ENCODE results near the gene CA12.
"Not testable (repeated sequence)": the region's sequence is repeated elsewhere in the genome, so short reads cannot be mapped to it uniquely, and the experiment has no call there.

CA12 gene

GRCh38 chr15:63332367-63333124 lies 49.1 kb downstream of the CA12 start:
- no peak for FAIRE-seq

DNA sequence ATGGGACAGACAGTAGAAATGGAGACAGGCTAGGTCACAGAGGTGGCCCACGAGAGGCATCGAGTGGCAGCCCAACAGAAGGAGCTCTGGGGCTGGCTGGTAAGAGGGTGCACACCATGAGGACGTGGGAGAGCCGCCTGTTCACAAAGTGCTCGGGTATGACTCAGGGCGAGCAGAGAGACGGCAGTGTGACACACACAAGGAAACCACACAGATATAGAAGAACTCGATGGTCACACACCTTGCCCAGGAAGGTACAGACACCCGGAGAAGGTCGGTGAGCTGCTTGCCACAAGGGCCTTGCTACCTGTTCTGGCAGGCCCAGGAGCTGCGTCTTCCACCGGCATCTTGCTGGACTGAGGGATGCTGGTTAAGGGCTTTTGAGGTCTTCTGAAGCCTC lies 50.2 kb downstream of the CA12 start:
- FAIRE-seq = no peak

DNA sequence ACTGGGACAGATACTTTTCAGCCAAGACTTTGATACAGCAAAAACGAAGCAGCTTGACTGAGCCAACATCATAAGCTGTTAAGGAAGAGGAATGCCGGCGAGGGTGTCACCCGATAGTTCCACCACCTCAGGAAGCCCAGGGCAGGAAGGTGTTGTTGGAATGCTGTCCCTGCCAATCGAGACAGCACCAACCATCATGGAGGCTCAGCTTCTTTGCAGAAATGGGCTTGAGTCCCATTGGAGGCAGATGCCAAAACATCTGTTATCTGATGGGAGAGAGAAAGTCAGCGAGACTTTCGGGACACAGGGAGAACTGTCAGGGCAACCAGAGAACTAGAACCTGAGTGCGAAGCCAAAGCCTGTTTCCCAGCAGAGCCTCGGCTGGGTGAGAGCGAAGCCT lies 50.7 kb downstream of the CA12 start:
- FAIRE-seq = no peak

- FAIRE-seq = no peak
Observed at GRCh38 chr15:63329567-63330350, 51.9 kb downstream of the CA12 start.

GRCh38 chr15:63327648-63328421 lies 53.8 kb downstream of the CA12 start:
- no peak for FAIRE-seq

DNA sequence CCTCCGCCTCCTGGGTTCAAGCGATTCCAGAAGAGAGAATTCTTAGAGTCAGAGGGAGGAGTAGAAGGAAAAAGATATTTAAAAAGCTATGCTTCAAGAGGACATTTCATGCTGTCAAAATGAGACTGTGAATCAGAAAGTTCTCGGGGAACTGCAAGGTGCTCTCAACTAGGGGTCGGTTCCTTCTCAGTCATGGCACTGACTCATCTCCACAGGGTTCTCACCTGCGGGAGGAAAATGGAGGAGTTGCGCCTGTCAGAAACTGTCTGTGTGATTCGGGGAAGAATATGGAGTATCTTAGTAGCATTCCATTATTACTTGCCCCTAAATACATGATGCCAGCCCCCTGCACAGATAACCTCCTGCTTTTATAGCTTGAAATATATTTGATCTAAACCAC lies 56.9 kb downstream of the CA12 start:
- no peak for FAIRE-seq

DNA sequence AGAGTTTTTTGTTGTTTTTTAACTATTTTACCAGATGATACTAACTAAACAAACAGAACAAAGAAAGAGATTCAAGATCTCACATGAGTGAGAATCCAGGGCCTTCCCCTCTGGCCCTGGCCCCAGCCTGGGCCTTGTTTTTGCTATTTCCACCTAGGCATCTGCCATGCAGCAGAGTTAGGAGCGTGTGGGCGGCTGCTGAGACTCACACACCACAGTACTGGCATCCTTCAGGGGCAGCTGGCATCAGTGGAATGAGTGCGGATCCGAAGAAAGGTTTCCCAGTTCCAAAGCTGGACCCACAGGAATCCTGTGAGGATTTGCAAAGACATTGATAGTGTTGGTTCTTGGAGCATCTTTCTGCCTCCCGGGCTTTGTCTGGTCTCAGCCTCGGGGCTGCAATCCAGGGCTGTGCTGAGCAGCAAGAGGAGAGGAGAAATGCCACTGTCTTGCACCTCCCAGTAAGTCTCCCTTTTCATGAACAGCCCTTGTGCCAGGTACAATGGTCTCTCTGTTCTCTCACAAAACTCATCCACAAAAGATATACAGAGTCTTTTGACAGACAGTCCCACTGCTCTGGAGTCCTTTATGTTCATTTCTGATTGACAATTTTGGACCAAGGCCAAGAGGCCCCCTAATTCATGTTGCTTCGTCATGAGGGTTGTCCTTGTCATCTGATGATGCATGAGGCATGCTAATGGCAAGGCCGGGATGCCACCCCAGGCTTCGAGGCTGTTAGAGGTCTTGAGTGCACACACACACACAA lies 57.7 kb downstream of the CA12 start:
- no peak for FAIRE-seq

- FAIRE-seq = no peak
Observed at GRCh38 chr15:63322541-63322940, 59.1 kb downstream of the CA12 start.

- no peak for FAIRE-seq
Observed at GRCh38 chr15:63321462-63321861, 60.2 kb downstream of the CA12 start.

DNA sequence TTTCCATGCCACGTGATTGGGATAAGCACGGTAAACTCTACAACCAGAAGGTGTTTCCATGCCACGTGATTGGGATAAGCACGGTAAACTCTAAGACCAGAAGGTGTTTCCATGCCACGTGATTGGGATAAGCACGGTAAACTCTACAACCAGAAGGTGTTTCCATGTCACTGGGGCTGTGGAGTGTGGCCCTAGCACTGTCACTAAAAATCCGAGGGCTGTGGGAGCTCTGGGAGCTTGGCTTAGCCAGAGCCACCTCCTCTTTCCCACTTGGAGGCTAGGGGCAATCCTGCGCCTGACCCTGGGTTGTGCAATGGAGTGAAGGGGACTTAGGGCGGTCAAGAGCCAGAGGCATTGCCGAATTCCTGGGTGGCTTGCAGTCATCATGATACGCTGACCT lies 60.7 kb downstream of the CA12 start:
- FAIRE-seq = not testable (repeated sequence)

GRCh38 chr15:63320446-63320845 lies 61.2 kb downstream of the CA12 start:
- not testable (repeated sequence) for FAIRE-seq

- no peak for FAIRE-seq
Observed at GRCh38 chr15:63319065-63319464, 62.6 kb downstream of the CA12 start.

DNA sequence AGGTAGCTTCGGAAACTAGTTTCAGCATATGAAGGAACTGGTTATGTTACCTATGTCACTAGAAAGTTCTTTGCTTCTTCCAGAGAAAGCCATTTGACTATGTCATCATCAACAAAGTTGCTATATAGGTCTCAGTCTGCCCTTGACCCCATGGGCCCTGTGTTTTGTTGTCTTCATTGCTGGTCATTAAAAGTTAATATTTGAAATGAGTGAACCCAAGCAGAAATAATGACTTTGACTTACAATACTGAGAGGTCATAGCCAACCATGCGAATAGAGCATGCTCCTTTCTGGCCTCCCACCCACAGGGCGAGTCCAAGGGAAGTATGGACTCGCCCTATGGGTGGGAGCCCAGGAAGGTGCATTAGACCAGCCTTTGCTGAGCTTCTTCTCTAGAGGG lies 63.3 kb downstream of the CA12 start:
- FAIRE-seq = no peak

- FAIRE-seq = no peak
Observed at GRCh38 chr15:63314409-63314808, 67.2 kb downstream of the CA12 start.

GRCh38 chr15:63313825-63314224 lies 67.8 kb downstream of the CA12 start:
- no peak for FAIRE-seq

- no peak for FAIRE-seq
Observed at GRCh38 chr15:63312286-63312685, 69.4 kb downstream of the CA12 start.

GRCh38 chr15:63310646-63311045 lies 71.0 kb downstream of the CA12 start:
- no peak for FAIRE-seq

DNA sequence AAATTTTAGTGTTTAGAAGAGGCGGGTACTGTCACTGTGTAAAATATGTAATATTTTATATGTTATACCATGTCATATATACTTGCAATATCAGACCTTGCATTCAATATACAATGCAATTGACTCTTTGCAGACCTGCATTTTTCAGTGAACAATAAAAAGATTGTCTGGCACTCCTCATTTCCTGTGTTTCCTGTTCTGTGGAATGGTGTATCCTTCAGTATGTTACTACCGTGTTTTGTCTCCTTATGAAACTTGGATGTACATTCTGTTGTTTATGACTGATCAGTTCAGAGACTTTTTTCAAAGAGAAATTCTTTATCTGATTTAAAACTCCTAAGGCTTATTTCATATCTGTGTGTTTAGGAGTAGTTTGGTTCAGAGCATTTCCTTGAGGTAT lies 72.7 kb downstream of the CA12 start:
- FAIRE-seq = no peak

GRCh38 chr15:63308491-63308890 lies 73.2 kb downstream of the CA12 start:
- FAIRE-seq = no peak

DNA sequence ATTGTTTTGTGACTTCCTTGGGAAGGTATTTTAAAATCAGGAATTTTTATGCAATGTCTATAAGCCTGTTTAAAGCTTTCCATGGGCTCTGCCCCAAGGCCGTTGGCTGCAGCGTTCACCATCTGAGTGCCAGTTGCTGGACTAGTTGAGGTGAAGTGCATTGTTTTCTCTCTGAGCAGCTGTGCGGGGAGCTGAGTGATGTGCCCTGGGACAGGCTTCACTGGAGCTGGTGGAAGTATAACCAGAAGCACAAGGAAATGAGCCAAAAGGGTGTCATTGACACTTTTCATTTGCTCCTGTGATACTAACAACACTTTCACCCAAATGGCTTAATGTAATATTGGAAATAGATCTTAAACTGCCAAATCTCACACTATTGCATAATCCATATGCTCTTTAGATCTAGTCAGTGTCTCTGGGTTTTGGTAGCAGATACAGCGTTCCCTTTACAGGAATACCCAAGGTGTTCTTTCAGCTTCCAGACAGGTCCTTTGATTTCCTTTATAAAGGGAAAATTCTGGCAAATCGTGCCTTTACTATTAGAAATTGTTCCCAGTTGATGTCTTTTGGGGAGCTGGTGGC lies 75.1 kb downstream of the CA12 start:
- no peak for FAIRE-seq

- FAIRE-seq = no peak
Observed at GRCh38 chr15:63305260-63305659, 76.4 kb downstream of the CA12 start.

DNA sequence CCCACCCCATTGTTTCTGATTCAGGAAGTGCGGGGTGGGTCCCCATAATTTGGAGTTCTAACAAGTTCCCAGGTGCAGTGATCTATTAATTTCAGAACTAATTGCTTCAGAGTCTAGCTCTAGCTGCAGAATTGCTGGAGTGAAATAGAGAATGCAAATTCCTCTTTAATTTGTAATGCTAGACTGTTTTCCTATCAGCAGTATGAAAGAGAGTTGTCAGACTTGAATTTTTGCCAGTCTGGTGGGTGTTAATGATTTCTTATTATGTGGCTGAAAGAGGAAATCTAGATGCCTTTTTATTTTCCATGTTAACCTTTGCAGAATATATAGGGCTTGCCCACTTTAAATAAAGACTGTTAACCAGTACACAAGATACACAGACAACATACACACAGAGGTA lies 80.6 kb downstream of the CA12 start:
- no peak for FAIRE-seq
